ENCODE measurements around the gene VWA5A.
"Not testable (repeated sequence)": the region's sequence is repeated elsewhere in the genome, so short reads cannot be mapped to it uniquely, and the experiment has no call there.

VWA5A gene

DNA sequence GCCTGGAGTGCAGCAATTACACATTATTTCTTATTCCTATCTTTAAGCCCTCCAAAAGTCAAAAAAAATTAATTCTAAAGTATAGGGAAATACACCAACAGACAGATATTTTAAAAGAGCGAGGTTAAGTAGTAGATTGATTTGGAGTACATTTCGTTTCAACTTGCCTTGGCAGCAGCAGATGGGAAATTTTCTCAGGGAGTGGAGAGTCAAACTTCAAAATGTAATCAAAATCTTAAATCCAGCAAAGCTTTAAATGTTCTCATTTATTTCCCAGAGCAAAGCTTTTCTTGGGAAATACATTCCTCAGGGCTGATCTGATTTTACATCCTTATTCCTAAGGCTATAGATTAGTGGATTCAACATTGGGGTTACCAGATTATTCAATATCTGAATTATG is 21.9 kb upstream of the VWA5A start:
- no peak for DNase-seq (ENCODE audit: low spot score)

DNA sequence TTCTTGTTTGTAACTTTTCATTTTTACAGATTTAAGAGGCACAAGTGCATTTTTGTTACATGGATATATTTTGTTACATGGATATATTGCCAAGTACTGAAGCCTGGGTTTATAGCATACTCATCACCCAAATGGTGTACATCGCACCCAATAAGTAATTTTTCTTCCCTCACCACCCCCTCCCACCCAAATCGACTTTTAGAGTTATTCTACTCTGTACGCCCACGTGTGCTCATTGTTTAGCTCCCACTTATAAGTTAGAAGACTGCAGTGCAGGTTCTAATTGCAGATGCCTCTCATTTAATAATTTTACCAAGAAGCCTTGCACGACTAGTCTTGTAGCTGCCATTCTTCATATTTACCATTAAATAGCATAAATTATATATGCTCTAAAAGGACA is 20.5 kb upstream of the VWA5A start:
- DNase-seq (ENCODE audit: low spot score), result no peak

DNA sequence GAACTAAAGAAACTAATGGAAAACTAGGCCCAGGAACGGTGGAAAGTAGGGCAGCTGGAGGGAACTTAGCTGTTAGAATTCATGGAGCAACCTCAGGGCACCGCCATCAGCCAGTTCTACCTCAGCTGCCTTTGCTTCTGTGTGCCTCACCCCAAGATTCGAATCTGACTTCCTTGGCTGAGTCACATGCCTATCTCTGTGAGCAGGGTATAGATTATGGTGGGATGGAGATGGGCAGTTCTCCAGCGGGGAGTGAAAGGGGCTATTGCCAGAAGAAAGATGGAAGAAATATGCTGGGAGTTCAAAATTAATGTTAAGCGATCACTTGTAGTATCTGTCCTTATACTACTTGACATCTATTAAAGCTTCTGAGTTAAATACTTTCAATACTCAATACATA is 18.9 kb upstream of the VWA5A start:
- no peak for DNase-seq (ENCODE audit: low spot score)

- no peak for DNase-seq (ENCODE audit: low spot score)
Measured at GRCh38 chr11:124098141-124098540, 17.1 kb upstream of the VWA5A start.

- no peak for DNase-seq (ENCODE audit: low spot score)
Measured at GRCh38 chr11:124101737-124102136, 13.5 kb upstream of the VWA5A start.

DNA sequence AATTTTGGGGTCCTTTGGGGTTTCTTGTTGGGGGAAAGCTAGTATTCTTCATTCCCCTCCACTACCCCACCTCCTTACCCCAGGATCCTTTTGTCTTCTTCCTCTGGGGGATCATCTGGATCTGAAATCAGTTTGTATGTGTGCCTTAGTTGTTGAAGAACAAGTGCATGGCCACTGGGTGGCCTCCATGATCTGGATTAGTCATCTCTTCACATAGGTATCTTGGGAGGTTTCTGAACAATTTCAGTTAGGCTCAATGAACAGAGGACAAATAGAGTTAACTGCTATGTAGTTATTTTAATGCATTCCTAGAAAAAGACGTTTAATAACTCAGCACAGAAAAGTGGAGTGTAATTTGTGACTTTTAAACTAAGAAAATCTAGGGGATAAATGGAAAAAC is 7.1 kb upstream of the VWA5A start:
- no peak for DNase-seq (ENCODE audit: low spot score)

DNA sequence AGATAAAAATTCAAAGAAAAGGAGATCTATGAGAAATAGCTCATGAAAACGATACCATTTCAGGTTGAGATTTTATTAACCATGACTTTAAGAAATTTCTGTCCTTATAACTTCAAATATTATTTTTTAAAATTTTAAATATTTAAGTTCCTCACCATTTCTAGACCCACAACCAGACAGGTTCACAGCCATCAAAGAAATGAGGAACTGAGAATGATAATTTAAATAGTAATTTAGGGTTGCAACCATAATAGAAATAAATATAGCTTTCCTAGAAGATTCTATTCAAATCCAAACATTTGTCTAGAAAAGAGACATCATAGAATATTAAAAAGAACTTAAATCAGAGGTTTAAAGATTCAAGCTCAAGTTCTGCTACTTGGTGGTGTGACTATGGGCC is 5.9 kb upstream of the VWA5A start:
- no peak for DNase-seq (ENCODE audit: low spot score)

- no peak for DNase-seq (ENCODE audit: low spot score)
Measured at GRCh38 chr11:124110201-124110600, 5.0 kb upstream of the VWA5A start.

GRCh38 chr11:124113890-124114289 is 1.4 kb upstream of the VWA5A start:
- peak; percentile 5 for DNase-seq (ENCODE audit: low spot score)

- peak; percentile 3 for DNase-seq (ENCODE audit: low spot score)
Measured at GRCh38 chr11:124115782-124116616, 749 bp downstream of the VWA5A start.

DNA sequence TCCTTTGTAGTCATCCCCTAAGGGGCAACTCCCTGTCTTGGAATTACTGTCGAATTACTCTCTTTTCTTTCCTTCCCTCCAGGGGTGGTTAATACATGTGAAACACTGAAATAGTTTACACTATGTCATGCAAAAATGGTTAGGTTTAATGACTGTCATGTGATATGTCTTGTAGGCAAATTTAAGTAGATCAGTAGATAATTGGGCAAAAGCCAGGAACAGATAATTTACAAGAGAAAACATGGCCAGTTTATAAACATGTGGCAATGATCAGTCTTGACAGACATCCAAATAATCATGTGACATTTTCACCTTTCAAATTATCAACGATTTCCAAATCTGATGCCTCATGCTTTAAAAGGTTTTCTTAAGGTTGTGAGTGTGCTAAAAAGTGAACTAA is 3.9 kb downstream of the VWA5A start:
- no peak for DNase-seq (ENCODE audit: low spot score)

DNA sequence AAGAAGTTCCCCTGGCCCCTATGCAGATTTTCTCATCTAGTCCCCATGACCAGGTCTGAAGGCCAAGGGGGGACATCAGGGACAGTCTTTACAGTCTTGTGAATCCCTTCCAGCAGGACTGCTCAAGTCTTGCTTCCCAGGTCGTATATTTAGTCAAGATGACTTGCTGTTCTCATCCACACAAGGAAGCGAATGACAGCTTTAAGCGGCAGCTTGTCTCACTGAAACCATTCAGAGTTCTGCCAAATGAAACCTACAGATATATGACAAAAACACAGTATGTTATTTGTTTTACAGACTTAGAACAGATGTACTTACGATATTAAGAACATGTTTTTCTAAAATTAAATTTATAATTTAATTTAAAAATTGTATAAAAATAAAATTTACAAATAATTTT is 5.6 kb downstream of the VWA5A start:
- DNase-seq (ENCODE audit: low spot score), result no peak

DNA sequence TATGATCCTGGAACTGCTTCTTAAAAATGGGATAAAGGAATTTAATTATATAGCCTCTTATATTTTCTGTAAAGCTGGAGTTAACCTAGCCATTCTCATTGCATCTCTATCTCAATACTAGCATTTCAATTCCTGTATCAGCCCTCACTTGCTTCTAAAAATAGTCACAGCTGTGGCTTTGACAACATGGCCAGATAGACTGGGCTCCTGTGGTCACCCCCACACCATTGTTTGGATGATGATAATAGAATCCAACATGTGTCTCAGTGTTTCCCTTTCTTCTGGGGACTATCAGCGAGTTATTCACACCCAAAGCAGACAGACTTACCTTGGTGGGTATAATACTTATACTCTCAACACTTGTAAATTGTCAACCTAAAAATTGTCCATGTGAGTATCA is 6.9 kb downstream of the VWA5A start:
- DNase-seq (ENCODE audit: low spot score), result no peak

GRCh38 chr11:124123622-124124021 is 8.4 kb downstream of the VWA5A start:
- DNase-seq (ENCODE audit: low spot score), result no peak

DNA sequence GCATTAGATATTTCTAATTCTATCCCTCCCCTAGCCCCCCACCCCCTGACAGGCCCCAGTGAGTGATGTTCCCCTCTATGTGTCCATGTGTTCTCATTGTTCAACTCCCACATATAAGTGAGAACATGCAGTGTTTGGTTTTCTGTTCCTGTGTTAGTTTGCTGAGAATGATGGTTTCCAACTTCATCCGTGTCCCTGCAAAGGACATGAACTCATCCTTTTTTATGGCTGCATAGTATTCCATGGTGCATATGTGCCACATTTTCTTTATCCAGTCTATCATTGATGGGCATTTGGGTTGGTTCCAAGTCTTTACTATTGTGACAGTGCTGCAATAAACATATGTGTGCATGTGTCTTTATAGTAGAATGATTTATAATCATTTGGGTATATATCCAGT is 11.9 kb downstream of the VWA5A start:
- not testable (repeated sequence) for DNase-seq (ENCODE audit: low spot score)

DNA sequence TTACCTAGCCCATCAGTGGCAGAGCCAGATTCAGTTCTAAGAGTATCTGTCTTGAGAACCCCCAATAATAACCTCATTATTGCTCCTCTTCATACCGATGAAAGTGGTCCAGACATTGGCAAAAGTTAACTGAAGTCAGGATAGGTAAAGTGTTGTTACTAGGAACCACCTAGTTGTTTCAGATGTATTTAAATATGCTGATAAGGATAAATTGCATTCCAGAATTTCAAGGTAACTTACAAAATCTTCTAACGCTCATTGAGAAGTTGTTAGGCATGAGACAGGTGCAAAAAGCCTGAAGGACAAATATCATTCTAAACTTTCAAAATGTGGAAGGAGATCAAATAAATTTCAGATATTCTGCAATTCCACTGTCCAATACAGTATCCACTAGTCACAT is 27.8 kb downstream of the VWA5A start:
- DNase-seq (ENCODE audit: low spot score), result no peak

- no peak for DNase-seq (ENCODE audit: low spot score)
Measured at GRCh38 chr11:124147951-124148350, 32.7 kb downstream of the VWA5A start.

GRCh38 chr11:124150684-124151083 is 35.4 kb downstream of the VWA5A start:
- no peak for DNase-seq (ENCODE audit: low spot score)

DNA sequence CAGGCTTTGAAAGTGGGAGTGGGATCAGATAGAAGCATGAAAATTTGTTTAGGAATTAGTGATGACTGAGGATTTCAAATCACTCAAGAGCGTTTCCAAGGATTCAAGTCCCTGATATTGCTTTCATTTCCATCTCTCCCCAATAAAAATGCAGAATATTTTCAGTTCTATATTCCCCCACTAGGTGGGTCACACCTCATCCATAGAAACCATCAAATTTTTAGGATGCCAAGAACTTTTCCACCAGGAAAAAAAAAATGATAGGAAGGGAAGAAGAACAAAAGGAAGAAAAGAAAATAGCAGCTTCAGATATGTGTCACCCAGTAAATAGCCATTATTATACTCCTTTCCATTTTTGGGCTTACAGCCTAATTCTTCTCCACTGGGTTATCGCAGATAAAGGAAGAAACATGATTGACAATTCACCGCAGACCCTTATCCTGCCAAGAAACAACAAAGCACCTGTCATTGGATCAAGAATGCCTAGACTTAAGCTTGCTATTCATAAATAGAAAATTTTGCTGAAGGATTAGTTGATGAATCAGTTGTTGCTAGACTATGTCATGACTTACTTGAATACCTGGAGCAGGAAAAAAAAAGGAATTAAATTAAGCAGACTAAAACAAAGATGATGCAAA is 37.6 kb downstream of the VWA5A start:
- no peak for DNase-seq (ENCODE audit: low spot score)

GRCh38 chr11:124153821-124154220 is 38.6 kb downstream of the VWA5A start:
- DNase-seq (ENCODE audit: low spot score), result no peak

DNA sequence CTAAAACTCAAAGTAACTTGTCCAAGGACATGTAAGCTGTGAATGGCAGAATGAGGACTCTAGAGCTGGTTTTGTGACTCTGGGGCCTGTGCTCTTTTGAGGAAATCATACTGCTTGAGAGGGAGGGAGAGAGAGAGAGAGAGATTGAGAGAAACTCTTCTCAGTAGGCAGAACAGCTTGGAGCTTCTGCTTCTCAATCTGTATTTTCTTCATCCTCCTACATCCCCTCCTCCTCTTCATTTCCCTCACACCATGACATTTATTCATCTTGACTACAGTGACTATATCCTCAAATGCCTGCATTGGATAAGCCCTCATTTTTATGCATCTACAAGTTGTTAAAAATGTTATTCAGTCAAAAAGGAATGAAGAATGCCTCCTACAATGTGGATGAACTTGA is 44.2 kb downstream of the VWA5A start:
- DNase-seq (ENCODE audit: low spot score), result no peak

GRCh38 chr11:124160986-124161385 is 45.7 kb downstream of the VWA5A start:
- no peak for DNase-seq (ENCODE audit: low spot score)

GRCh38 chr11:124167826-124168231 is 52.6 kb downstream of the VWA5A start:
- no peak for DNase-seq (ENCODE audit: low spot score)

- DNase-seq (ENCODE audit: low spot score), result no peak
Measured at GRCh38 chr11:124168796-124169195, 53.5 kb downstream of the VWA5A start.
